HEK293 (cell line): ENCODE measurements around the gene CUZD1.
A peak's percentile ranks its signal among the peaks of the same experiment; 100 is the strongest.

Experiments
- CTCF ChIA-PET: fragments of 350-600 bp; formaldehyde crosslinking; extraction: SDS; loops from one replicate; lab custom pipeline; 2021; ENCODE audit warnings: antibody characterized with exemption; lab: Yijun Ruan, JAX
- POLR2A ChIA-PET: fragments of 300-600 bp; formaldehyde crosslinking; extraction: SDS; loops from one replicate; lab custom pipeline; 2020; ENCODE audit warnings: antibody characterized with exemption, inconsistent platforms; lab: Yijun Ruan, JAX
- H3K27ac ChIP-seq: fragments of 200-500 bp; sonication (Bioruptor generic); 2 replicates; pipeline ENCODE4 v1.5.1; 2014; ENCODE audit warnings: low read depth, low read length, control low read depth, inconsistent platforms; ENCODE audit errors: extremely low read depth
- H3K36me3 ChIP-seq, 2 experiments: fragments of 200-500 bp in 1 of 2; sonication (Bioruptor generic) in 1 of 2; 1 replicate in 1 of 2; 2 replicates in 1 of 2; pipeline ENCODE4 v1.5.1; 2014 to 2017; ENCODE audit warnings: inconsistent platforms in 2 of 2, low read length in 2 of 2; ENCODE audit not compliant: control insufficient read depth in 2 of 2, insufficient read depth in 1 of 2
- H3K4me1 ChIP-seq: fragments of 200-500 bp; sonication (Bioruptor generic); 2 replicates; pipeline ENCODE4 v1.5.1; 2014; ENCODE audit warnings: mild to moderate bottlenecking, low read length, inconsistent platforms; ENCODE audit not compliant: control insufficient read depth, insufficient read depth
- H3K4me3 ChIP-seq: 2 replicates; pipeline ENCODE4 v1.5.1; 2011; ENCODE audit warnings: low read depth, mild to moderate bottlenecking, control low read depth, low read length, moderate library complexity
- H3K9me3 ChIP-seq: fragments of 200-500 bp; sonication (Bioruptor generic); 2 replicates; pipeline ENCODE4 v1.5.1; 2014; ENCODE audit warnings: low read depth, low read length, inconsistent platforms; ENCODE audit not compliant: control insufficient read depth, insufficient read depth
- CTCF ChIP-seq: fragments of 450-650 bp; formaldehyde crosslinking; IDR thresholded peaks from 2 replicates; pipeline ENCODE4 v1.5.1; 2016; ENCODE audit warnings: missing biosample characterization, missing genetic modification characterization
- PRDM10 ChIP-seq: fragments of 450-650 bp; formaldehyde crosslinking; IDR thresholded peaks from 2 replicates; pipeline ENCODE4 v1.5.1; 2016; ENCODE audit warnings: missing biosample characterization, missing genetic modification characterization
- REPIN1 ChIP-seq: fragments of 450-650 bp; formaldehyde crosslinking; IDR thresholded peaks from 2 replicates; pipeline ENCODE4 v1.5.1; 2017; ENCODE audit warnings: missing biosample characterization, missing genetic modification characterization, low read depth
- SCRT2 ChIP-seq: fragments of 450-650 bp; formaldehyde crosslinking; IDR thresholded peaks from 2 replicates; pipeline ENCODE4 v1.5.1; 2016; ENCODE audit warnings: missing biosample characterization, missing genetic modification characterization
- ZNF146 ChIP-seq: fragments of 450-650 bp; formaldehyde crosslinking; IDR thresholded peaks from 2 replicates; pipeline ENCODE4 v1.5.1; 2016; ENCODE audit warnings: missing biosample characterization, missing genetic modification characterization
- ZNF174 ChIP-seq: fragments of 450-650 bp; formaldehyde crosslinking; IDR thresholded peaks from 2 replicates; pipeline ENCODE4 v1.5.0; 2017; ENCODE audit warnings: missing biosample characterization, mild to moderate bottlenecking, missing genetic modification characterization
- ZNF239 ChIP-seq: fragments of 450-650 bp; formaldehyde crosslinking; IDR thresholded peaks from 2 replicates; pipeline ENCODE4 v1.5.1; 2016; ENCODE audit warnings: missing biosample characterization, missing genetic modification characterization
- ZNF324 ChIP-seq: fragments of 450-650 bp; formaldehyde crosslinking; IDR thresholded peaks from 2 replicates; pipeline ENCODE4 v1.5.1; 2016; ENCODE audit warnings: missing biosample characterization, missing genetic modification characterization
- ZNF335 ChIP-seq: fragments of 450-650 bp; formaldehyde crosslinking; conservative IDR thresholded peaks from 2 replicates; pipeline ENCODE4 v1.5.1; 2016; ENCODE audit warnings: missing biosample characterization, missing genetic modification characterization
- ZNF785 ChIP-seq: fragments of 450-650 bp; formaldehyde crosslinking; IDR thresholded peaks from 2 replicates; pipeline ENCODE4 v1.5.1; 2016; ENCODE audit warnings: missing biosample characterization, missing genetic modification characterization
- ZNF791 ChIP-seq: fragments of 450-650 bp; formaldehyde crosslinking; IDR thresholded peaks from 2 replicates; pipeline ENCODE4 v1.5.1; 2016; ENCODE audit warnings: missing biosample characterization, missing genetic modification characterization
- TF ChIP-seq, protein P1 (sequence below): fragments of 450-650 bp; formaldehyde crosslinking; IDR thresholded peaks from 2 replicates; pipeline ENCODE4 v1.5.1; 2016; ENCODE audit warnings: missing biosample characterization, missing genetic modification characterization
- TF ChIP-seq, protein P2 (sequence below): fragments of 450-650 bp; formaldehyde crosslinking; IDR thresholded peaks from 2 replicates; pipeline ENCODE4 v1.5.1; 2016; ENCODE audit warnings: missing biosample characterization, missing genetic modification characterization

The CUZD1 gene

GRCh38 chr10:122879339-122880273 is 33.9 kb upstream of the CUZD1 start, which contains the start of gene FAM24B (continued):
- peak; percentile 98 for TF ChIP-seq PRDM10 (tag by site-specific recombination)
- TF ChIP-seq REPIN1 (tag by site-specific recombination) = 0 out of 2 replicates have a peak, but pooled peaks have one; percentile 23
- TF ChIP-seq CTCF (tag by site-specific recombination) = peak; percentile 66; the same call in 1 of the 2 replicates
- TF ChIP-seq ZNF174 = no peak
- TF ChIP-seq, protein P1, sequence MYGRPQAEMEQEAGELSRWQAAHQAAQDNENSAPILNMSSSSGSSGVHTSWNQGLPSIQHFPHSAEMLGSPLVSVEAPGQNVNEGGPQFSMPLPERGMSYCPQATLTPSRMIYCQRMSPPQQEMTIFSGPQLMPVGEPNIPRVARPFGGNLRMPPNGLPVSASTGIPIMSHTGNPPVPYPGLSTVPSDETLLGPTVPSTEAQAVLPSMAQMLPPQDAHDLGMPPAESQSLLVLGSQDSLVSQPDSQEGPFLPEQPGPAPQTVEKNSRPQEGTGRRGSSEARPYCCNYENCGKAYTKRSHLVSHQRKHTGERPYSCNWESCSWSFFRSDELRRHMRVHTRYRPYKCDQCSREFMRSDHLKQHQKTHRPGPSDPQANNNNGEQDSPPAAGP (tag by site-specific recombination) = peak; percentile 59; the same call in 1 of the 2 replicates

DNA sequence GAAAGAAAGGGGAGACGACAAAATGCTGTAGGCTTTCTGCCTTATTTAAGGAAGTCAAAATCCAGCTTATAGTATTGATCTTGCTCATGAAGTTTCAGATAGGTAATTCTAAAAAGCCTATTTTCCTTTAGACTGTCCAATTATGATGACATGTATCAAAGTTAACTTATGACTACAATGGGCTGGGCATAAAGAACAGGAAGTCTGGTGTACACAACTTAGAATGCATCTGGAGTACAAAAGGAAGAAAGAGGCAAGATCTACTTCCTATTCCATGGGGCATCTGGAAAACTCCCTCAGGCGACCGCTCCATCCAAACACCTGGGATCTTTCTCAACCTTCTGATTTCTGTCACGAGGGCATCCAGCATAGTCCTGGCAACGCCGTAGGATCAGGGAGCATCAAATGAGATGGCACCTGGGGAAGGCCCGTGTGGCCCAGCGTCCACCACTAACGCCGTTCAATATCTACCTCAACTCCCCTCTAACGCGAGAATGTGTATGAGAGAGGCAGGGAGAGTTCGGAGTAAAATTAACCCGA is 33.2 kb upstream of the CUZD1 start:
- ChIA-PET CTCF (no interaction called here), POLR2A (no interaction called here)
- H3K36me3 ChIP-seq = peaks cover 3 to 9% of the 10 kb centered on the region in 2 experiments; a peak in 1 of 3 replicates
- peaks cover 5% of the 10 kb centered on the region for H3K4me1 ChIP-seq
- peak overlapping the region; percentile 90; the same call in 1 of the 2 replicates for H3K27ac ChIP-seq
- H3K9me3 ChIP-seq = no peaks in the 10 kb centered on the region
- TF ChIP-seq SCRT2 (tag by site-specific recombination) = no peak
- no peak for TF ChIP-seq ZNF791 (tag by site-specific recombination)
- TF ChIP-seq ZNF324 (tag by site-specific recombination) = 0 out of 2 replicates have a peak, but pooled peaks have one; percentile 20
- TF ChIP-seq ZNF335 (tag by site-specific recombination) = no peak
- TF ChIP-seq ZNF146 (tag by site-specific recombination) = 0 out of 2 replicates have a peak, but pooled peaks have one; percentile 2
- TF ChIP-seq ZNF785 (tag by site-specific recombination) = 0 out of 2 replicates have a peak, but pooled peaks have one; percentile 33
- no peak for TF ChIP-seq ZNF239 (tag by site-specific recombination)
- TF ChIP-seq, protein P2, sequence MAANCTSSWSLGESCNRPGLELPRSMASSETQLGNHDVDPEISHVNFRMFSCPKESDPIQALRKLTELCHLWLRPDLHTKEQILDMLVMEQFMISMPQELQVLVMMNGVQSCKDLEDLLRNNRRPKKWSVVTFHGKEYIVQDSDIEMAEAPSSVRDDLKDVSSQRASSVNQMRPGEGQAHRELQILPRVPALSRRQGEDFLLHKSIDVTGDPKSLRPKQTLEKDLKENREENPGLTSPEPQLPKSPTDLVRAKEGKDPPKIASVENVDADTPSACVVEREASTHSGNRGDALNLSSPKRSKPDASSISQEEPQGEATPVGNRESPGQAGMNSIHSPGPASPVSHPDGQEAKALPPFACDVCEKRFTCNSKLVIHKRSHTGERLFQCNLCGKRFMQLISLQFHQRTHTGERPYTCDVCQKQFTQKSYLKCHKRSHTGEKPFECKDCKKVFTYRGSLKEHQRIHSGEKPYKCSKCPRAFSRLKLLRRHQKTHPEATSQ (tag by site-specific recombination) = 0 out of 2 replicates have a peak, but pooled peaks have one; percentile 40
- TF ChIP-seq, all 188 proteins: peak for 4
- peak overlapping the region; percentile 53 for H3K4me3 ChIP-seq
